GM23338 (cell line): ENCODE data around the gene METTL4. TPM values are rescaled to one million over a fixed set of nuclear protein-coding genes. Genes with fewer than 3 reads are reported as not detected.

Experiments used
- ATAC-seq: fragments of 200-7000 bp; cut with Tn5 transposase; 3 replicates; pipeline ENCODE4 v1.9.1; 2020
- DNase-seq: peaks from one replicate; pipeline ENCODE4 v3.0.0-alpha.2; 2015; ENCODE audit warnings: low spot score
- H2AFZ ChIP-seq: fragments of 200-600 bp; sonication (generic); 2 replicates; pipeline ENCODE4 v1.8.0; 2016; ENCODE audit warnings: antibody characterized with exemption, mild to moderate bottlenecking, moderate library complexity
- H3F3A ChIP-seq: fragments of 200-600 bp; sonication (generic); replicated peaks from 2 replicates; pipeline ENCODE4 v1.8.0; 2017; ENCODE audit warnings: antibody characterized with exemption, mixed run types, low read depth
- H3K27ac ChIP-seq: fragments of 200-600 bp; sonication (generic); 2 replicates; pipeline ENCODE4 v1.6.1; 2016; ENCODE audit warnings: low read depth
- H3K27me3 ChIP-seq: fragments of 200-600 bp; sonication (generic); 2 replicates; pipeline ENCODE4 v1.8.0; 2016; ENCODE audit warnings: mild to moderate bottlenecking, mixed run types, moderate library complexity; ENCODE audit not compliant: insufficient read depth
- H3K36me3 ChIP-seq: fragments of 200-600 bp; sonication (generic); 2 replicates; pipeline ENCODE4 v1.8.0; 2016; ENCODE audit warnings: mild to moderate bottlenecking; ENCODE audit not compliant: insufficient read depth
- H3K4me1 ChIP-seq: fragments of 200-600 bp; sonication (generic); 2 replicates; pipeline ENCODE4 v1.8.0; 2016; ENCODE audit warnings: mild to moderate bottlenecking, moderate library complexity; ENCODE audit not compliant: insufficient read depth
- H3K4me2 ChIP-seq: fragments of 200-600 bp; sonication (generic); 2 replicates; pipeline ENCODE4 v1.7.1; 2017; ENCODE audit warnings: mixed run types
- H3K4me3 ChIP-seq: fragments of 200-600 bp; sonication (generic); 2 replicates; pipeline ENCODE4 v1.6.1; 2016; ENCODE audit warnings: mixed run types
- H3K79me2 ChIP-seq: fragments of 200-600 bp; sonication (generic); replicated peaks from 2 replicates; pipeline ENCODE4 v1.8.0; 2017; ENCODE audit warnings: mild to moderate bottlenecking; ENCODE audit not compliant: insufficient read depth
- H3K9me2 ChIP-seq: fragments of 200-600 bp; sonication (generic); 2 replicates; pipeline ENCODE4 v1.8.0; 2017; ENCODE audit not compliant: insufficient read depth
- H4K20me1 ChIP-seq: fragments of 200-600 bp; sonication (generic); replicated peaks from 2 replicates; pipeline ENCODE4 v1.8.0; 2017; ENCODE audit warnings: mild to moderate bottlenecking; ENCODE audit not compliant: insufficient read depth
- H3K27ac Mint-ChIP-seq: 2 replicates; pipeline ENCODE4 v1.8.0; 2020; ENCODE audit warnings: inconsistent platforms, mild to moderate bottlenecking, moderate library complexity, mixed read lengths
- H3K27me3 Mint-ChIP-seq: 3 replicates; pipeline ENCODE4 v1.8.0; 2022; ENCODE audit warnings: low read depth, mild to moderate bottlenecking, moderate library complexity, mixed read lengths, inconsistent platforms; ENCODE audit not compliant: insufficient read depth, poor library complexity
- H3K36me3 Mint-ChIP-seq: 3 replicates; pipeline ENCODE4 v1.8.0; 2021; ENCODE audit warnings: low read depth, mild to moderate bottlenecking, inconsistent platforms, moderate library complexity, mixed read lengths
- H3K4me1 Mint-ChIP-seq: 3 replicates; pipeline ENCODE4 v1.8.0; 2020; ENCODE audit warnings: mild to moderate bottlenecking, inconsistent platforms, mixed read lengths
- H3K4me3 Mint-ChIP-seq: 3 replicates; pipeline ENCODE4 v1.8.0; 2021; ENCODE audit warnings: moderate library complexity, mild to moderate bottlenecking, inconsistent platforms, mixed read lengths
- H3K9me3 Mint-ChIP-seq: 3 replicates; pipeline ENCODE4 v1.8.0; 2020; ENCODE audit warnings: moderate library complexity, mild to moderate bottlenecking, inconsistent platforms, mixed read lengths
- CREB1 ChIP-seq: fragments of 250-450 bp; sonication (Bioruptor Pico); IDR thresholded peaks from 2 replicates; pipeline ENCODE4 v1.5.0; 2020; ENCODE audit warnings: low read depth, mild to moderate bottlenecking, moderate library complexity
- EZH2 ChIP-seq: fragments of 200-600 bp; sonication (generic); IDR thresholded peaks from one replicate; pipeline ENCODE4 v1.8.0; 2017; ENCODE audit warnings: antibody characterized with exemption, mild to moderate bottlenecking, low read depth; ENCODE audit not compliant: unreplicated experiment
- EZH2phosphoT487 ChIP-seq: fragments of 200-600 bp; sonication (generic); IDR thresholded peaks from one replicate; pipeline ENCODE4 v1.8.1; 2018; ENCODE audit warnings: antibody characterized with exemption; ENCODE audit not compliant: unreplicated experiment
- POLR2AphosphoS5 ChIP-seq: IDR thresholded peaks from 2 replicates; pipeline ENCODE4 v1.6.1; 2016; ENCODE audit warnings: antibody characterized with exemption, low read depth
- ZNF114 ChIP-seq: fragments of 250-450 bp; sonication (Bioruptor Pico); IDR thresholded peaks from 2 replicates; pipeline ENCODE4 v1.5.0; 2020; ENCODE audit warnings: mild to moderate bottlenecking, moderate library complexity
- polyA plus RNA-seq: library from polyadenylated mRNA; unstranded; fragments of >200 nt; fragmentation: Nextera tagmentation; extraction: Ambion mirVana; gene quantifications from 2 replicates; pipeline ENCODE4 v1.2.1, GENCODE V29; 2016
- total RNA-seq: library from RNA; depleted of rRNA; stranded (reverse); fragments of >200 nt; shearing (Covaris generic); gene quantifications from 2 replicates; pipeline ENCODE4 v1.2.3, GENCODE V29; 2014
- TF ChIP-seq, protein P1 (sequence below): IDR thresholded peaks from 2 replicates; pipeline ENCODE4 v1.6.1; 2016; ENCODE audit warnings: antibody characterized with exemption
- TF ChIP-seq, protein P2 (sequence below): IDR thresholded peaks from one replicate; pipeline ENCODE4 v1.6.1; 2018; ENCODE audit warnings: antibody characterized with exemption; ENCODE audit not compliant: unreplicated experiment
- TF ChIP-seq, protein P3 (sequence below), 2 experiments: fragments of 200-600 bp in 1 of 2; sonication (generic) in 1 of 2; conservative IDR thresholded peaks; 2 replicates each; pipeline versions ENCODE4 v1.5.1 to v1.6.1; 2016 to 2017; ENCODE audit warnings: antibody characterized with exemption in 2 of 2, low read depth in 2 of 2, mild to moderate bottlenecking in 2 of 2, moderate library complexity in 1 of 2

Gene METTL4
- total and polyA plus RNA-seq, 2 experiments from 2014 or later: 11.9 to 14.9 TPM

DNA sequence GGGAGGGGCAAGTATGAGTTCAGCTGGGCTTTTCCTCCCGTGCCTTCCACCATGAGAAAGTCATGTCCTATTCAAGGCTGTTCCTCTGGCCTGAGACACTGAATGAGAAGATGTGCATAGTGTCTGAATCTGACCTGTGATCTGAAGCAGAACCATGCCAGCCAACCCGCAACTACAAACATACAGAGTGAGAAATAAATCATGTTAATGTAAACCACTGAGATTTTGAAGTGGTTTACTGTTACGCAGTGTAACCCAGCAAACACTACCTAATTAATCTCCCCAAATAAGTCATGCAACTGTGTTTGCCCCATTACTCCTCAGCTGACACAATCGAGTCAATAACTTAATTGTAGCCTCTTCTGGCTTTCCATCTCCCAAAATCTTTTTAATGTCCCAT, 49.2 kb downstream of the METTL4 start (continued):
- TF ChIP-seq, protein P1, sequence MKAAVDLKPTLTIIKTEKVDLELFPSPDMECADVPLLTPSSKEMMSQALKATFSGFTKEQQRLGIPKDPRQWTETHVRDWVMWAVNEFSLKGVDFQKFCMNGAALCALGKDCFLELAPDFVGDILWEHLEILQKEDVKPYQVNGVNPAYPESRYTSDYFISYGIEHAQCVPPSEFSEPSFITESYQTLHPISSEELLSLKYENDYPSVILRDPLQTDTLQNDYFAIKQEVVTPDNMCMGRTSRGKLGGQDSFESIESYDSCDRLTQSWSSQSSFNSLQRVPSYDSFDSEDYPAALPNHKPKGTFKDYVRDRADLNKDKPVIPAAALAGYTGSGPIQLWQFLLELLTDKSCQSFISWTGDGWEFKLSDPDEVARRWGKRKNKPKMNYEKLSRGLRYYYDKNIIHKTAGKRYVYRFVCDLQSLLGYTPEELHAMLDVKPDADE: no peak

DNA sequence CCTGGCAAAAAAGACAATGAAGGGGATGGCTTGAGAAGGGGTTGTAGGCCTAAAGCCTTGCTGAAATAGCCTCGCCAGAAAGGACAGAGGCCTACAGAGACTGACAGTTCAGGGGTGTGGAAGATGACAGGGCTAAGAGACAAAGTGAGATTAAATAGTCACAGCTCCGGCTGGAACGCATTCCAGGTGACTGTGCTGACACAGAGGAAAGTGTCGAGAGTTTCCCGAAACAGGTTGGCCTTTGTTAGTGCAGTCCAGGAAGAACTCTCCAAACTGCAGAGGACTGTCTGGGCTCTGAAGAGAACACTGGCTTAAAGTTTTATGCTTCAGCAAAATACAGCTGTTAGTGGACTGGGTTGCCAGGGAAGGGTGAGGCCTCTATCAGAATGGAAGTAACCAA, 52.8 kb downstream of the METTL4 start:
- no peaks in the 10 kb centered on the region for H3K9me3 Mint-ChIP-seq
- peaks cover 1% of the 10 kb centered on the region for H3K27me3 Mint-ChIP-seq
- Histone ChIP-seq H3K4me1 (peaks cover 6% of the 10 kb centered on the region; the same call in 1 of the 2 replicates), H3K9me2 (no peaks in the 10 kb centered on the region; the same call in 1 of the 2 replicates), H4K20me1 (no peaks in the 10 kb centered on the region), H3K4me2 (no peak overlapping the region), H3K27me3 (no peaks in the 10 kb centered on the region), H3F3A (no peaks in the 10 kb centered on the region), H2AFZ (no peak overlapping the region), H3K36me3 (no peaks in the 10 kb centered on the region), H3K4me3 (no peak overlapping the region), H3K27ac (no peak overlapping the region), H3K79me2 (no peaks in the 10 kb centered on the region)
- H3K36me3 Mint-ChIP-seq: no peaks in the 10 kb centered on the region
- TF ChIP-seq ZNF114 (CRISPR knock-in tag): no peak
- no peak for ATAC-seq
- DNase-seq: no peak
- peaks cover 8% of the 10 kb centered on the region; the same call in 2 of the 3 replicates for H3K4me1 Mint-ChIP-seq
- no peak overlapping the region for H3K27ac Mint-ChIP-seq
- no peak overlapping the region for H3K4me3 Mint-ChIP-seq

DNA sequence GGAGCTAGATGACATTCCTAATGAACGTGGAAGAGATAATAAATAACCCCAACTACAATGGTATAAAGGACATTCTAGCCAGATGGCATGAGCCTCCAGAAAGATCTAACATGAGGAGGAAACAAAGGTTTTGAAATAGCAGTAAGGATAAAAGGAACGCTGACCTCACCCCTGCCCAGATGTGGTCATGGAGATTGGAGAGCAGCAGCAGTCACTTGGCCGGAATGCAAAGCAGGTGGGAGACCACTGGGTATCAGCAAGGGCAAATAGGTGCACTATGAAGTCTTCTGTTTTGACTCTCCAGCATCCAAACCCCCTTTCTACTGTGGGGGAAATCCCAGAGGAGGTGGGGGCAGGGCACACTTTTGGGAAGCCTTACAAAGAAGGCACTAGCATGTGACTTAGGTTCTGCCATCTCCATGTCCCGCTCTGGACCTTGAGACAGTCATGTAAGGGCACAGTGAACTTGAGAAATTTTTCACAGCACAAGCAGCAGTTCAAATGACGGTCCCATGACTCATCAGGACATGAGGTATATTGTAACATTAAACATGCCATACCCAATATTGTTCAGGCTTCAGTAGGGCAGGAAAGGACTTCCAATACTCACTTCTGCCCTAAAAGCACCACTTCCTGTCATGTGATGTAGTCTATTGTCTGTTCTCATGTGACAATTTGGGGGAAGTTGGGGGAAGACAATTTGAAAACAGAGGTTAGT, 55.2 kb downstream of the METTL4 start:
- Histone ChIP-seq H3K27ac (no peak overlapping the region), H3K4me1 (peaks cover 6% of the 10 kb centered on the region; the same call in 1 of the 2 replicates), H3K27me3 (no peaks in the 10 kb centered on the region), H3K36me3 (no peaks in the 10 kb centered on the region), H3K79me2 (no peaks in the 10 kb centered on the region), H2AFZ (no peak overlapping the region), H3F3A (no peaks in the 10 kb centered on the region), H4K20me1 (no peaks in the 10 kb centered on the region), H3K4me3 (no peak overlapping the region), H3K4me2 (no peak overlapping the region), H3K9me2 (no peaks in the 10 kb centered on the region; the same call in 1 of the 2 replicates)
- peaks cover 8% of the 10 kb centered on the region; the same call in 2 of the 3 replicates for H3K4me1 Mint-ChIP-seq
- no peak overlapping the region for H3K4me3 Mint-ChIP-seq
- DNase-seq (no peak), ATAC-seq (no peak)
- TF ChIP-seq CREB1 (CRISPR knock-in tag) (no peak), EZH2 (no peak), POLR2AphosphoS5 (no peak), EZH2phosphoT487 (no peak)
- TF ChIP-seq, protein P2, sequence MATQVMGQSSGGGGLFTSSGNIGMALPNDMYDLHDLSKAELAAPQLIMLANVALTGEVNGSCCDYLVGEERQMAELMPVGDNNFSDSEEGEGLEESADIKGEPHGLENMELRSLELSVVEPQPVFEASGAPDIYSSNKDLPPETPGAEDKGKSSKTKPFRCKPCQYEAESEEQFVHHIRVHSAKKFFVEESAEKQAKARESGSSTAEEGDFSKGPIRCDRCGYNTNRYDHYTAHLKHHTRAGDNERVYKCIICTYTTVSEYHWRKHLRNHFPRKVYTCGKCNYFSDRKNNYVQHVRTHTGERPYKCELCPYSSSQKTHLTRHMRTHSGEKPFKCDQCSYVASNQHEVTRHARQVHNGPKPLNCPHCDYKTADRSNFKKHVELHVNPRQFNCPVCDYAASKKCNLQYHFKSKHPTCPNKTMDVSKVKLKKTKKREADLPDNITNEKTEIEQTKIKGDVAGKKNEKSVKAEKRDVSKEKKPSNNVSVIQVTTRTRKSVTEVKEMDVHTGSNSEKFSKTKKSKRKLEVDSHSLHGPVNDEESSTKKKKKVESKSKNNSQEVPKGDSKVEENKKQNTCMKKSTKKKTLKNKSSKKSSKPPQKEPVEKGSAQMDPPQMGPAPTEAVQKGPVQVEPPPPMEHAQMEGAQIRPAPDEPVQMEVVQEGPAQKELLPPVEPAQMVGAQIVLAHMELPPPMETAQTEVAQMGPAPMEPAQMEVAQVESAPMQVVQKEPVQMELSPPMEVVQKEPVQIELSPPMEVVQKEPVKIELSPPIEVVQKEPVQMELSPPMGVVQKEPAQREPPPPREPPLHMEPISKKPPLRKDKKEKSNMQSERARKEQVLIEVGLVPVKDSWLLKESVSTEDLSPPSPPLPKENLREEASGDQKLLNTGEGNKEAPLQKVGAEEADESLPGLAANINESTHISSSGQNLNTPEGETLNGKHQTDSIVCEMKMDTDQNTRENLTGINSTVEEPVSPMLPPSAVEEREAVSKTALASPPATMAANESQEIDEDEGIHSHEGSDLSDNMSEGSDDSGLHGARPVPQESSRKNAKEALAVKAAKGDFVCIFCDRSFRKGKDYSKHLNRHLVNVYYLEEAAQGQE: no peak
- TF ChIP-seq, protein P3, sequence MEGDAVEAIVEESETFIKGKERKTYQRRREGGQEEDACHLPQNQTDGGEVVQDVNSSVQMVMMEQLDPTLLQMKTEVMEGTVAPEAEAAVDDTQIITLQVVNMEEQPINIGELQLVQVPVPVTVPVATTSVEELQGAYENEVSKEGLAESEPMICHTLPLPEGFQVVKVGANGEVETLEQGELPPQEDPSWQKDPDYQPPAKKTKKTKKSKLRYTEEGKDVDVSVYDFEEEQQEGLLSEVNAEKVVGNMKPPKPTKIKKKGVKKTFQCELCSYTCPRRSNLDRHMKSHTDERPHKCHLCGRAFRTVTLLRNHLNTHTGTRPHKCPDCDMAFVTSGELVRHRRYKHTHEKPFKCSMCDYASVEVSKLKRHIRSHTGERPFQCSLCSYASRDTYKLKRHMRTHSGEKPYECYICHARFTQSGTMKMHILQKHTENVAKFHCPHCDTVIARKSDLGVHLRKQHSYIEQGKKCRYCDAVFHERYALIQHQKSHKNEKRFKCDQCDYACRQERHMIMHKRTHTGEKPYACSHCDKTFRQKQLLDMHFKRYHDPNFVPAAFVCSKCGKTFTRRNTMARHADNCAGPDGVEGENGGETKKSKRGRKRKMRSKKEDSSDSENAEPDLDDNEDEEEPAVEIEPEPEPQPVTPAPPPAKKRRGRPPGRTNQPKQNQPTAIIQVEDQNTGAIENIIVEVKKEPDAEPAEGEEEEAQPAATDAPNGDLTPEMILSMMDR (conservative IDR thresholded peaks at IDR 0.05; ENCODE audit: low read depth in 2 of 2): no peak
- no peaks in the 10 kb centered on the region for H3K27me3 Mint-ChIP-seq
- H3K36me3 Mint-ChIP-seq: no peaks in the 10 kb centered on the region
- H3K9me3 Mint-ChIP-seq: no peaks in the 10 kb centered on the region
- no peak overlapping the region for H3K27ac Mint-ChIP-seq
